Stomach (tissue), 4 donors: ENCODE measurements around the gene HS6ST3.
"Not testable (repeated sequence)": the region's sequence is repeated elsewhere in the genome, so short reads cannot be mapped to it uniquely, and the experiment has no call there.

ENCODE experiments used
- CTCF ChIP-seq, 7 experiments: fragments of 450-650 bp in 4 of 7; fragments of 200-600 bp in 3 of 7; sonication (generic) in 3 of 7; IDR thresholded peaks; one replicate each; pipeline ENCODE4 v1.5.1; 2016 to 2019; ENCODE audit warnings: antibody characterized with exemption in 7 of 7, control low read depth in 2 of 7, mild to moderate bottlenecking in 1 of 7
- EP300 ChIP-seq: sonication (generic); formaldehyde crosslinking; IDR thresholded peaks from one replicate; pipeline ENCODE4 v1.6.1; 2017; ENCODE audit warnings: antibody characterized with exemption
- POLR2A ChIP-seq, 4 donors: fragments of 450-650 bp; IDR thresholded peaks; one replicate each; pipeline ENCODE4 v1.6.1; 2016; ENCODE audit warnings: antibody characterized with exemption in 4 of 4, control low read depth in 2 of 4, mild to moderate bottlenecking in 1 of 4, moderate library complexity in 1 of 4

DNA sequence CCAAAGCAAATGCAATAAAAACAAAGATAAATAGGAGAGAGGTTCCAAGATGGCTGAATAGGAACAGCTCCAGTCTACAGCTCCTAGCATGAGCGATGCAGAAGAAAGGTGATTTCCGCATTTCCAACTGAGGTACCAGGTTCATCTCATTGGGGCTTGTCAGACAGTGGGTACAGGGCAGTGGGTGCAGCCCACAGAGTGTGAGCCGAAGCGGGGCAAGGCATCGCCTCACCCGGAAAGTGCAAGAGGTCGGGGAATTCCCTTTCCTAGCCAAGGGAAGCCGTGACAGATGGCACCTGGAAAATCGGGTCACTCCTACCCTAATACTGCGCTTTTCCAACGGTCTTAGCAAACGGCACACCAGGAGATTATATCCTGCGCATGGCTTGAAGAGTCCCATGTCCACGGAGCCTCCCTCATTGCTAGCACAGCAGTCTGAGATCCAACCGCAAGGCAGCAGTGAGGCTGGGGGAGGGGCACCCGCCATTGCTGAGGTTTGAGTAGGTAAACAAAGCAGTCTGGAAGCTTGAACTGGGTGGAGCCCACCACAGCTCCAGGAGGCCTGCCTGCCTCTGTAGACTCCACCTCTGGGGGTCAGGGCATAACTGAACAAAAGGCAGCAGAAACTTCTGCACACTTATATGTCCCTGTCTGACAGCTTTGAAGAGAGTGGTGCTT, 43.3 kb upstream of the HS6ST3 start:
- not testable (repeated sequence) for TF ChIP-seq CTCF (IDR thresholded peaks at IDR 0.05); POLR2A (IDR thresholded peaks at IDR 0.05); EP300
